ENCODE measurements around the gene CIAPIN1.
"Not testable (repeated sequence)": the region's sequence is repeated elsewhere in the genome, so short reads cannot be mapped to it uniquely, and the experiment has no call there.

Gene CIAPIN1

GRCh38 chr16:57412584-57412983, 34.6 kb downstream of the CIAPIN1 start:
- TF ChIP-seq POLR2A (IDR thresholded peaks at IDR 0.05; ENCODE audit: low read depth, low read length): no peak
- FAIRE-seq: no peak
- no peak for DNase-seq (ENCODE audit: insufficient read length, low spot score)

DNA sequence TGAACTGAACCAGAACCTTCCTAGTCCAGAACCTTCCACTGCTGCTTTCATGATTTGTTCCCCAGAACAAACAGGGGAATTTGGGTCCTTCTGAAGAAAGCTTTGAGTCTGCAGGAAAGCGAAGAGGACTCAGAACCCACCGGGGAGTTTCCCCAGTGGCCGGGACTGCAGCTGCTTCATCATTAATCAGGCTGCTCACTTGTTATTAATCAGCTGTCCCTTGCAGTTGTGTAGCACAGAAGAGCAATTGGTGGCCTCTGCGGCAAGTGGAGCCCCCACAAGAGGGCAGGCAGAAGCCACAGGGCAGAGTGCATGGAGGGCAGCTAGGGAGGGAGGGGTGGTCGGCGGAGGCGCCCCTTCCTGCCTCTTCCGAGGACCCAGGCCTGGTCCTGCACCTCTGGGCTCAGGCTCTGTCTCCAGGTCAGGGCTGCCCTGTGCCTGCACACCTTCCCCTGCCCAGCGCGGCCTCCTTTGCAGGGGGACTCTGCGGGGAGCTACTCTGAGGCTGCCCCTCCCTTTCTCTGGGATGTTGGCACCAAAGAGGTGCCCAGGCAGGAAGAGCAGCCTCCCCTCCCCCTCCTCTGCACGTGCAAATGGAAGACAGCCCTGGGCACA, 35.7 kb downstream of the CIAPIN1 start:
- TF ChIP-seq POLR2A (IDR thresholded peaks at IDR 0.05; ENCODE audit: low read depth, low read length): no peak
- DNase-seq (ENCODE audit: insufficient read length, low spot score): no peak
- FAIRE-seq: no peak

DNA sequence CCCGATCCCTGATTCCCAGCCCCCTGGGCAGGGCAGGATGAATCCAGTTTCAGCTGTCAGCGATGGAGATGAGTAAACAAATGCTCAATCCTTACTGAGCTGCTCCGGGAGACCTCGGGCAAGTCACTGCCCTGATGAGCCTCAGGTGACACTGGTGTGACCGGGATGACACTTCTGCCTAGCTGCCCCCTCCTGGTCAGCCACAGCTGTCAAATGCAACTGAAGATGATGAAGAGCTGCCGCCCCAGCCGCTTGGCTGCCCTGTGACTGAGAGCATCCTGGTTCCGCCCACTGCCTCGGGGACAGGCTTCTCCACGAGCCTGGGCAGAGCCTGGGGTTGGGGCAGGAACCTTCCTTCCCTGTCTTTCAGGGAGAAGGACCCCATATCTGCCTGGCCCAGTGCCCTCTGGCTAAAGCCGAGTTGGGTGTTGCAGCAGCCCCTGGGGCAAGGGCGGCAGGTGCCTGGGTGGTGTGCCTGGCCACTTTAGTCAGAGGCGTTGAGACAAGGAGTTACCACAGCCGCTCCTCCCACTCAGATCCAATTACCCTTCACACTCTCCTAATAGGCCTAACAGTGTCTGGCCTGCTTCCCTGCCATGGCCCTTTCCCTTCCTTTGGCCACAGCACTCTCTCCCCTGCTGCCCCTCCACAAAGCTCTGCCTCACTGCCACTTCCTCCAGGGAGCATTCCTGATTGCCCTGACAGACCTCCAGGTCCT, 37.2 kb downstream of the CIAPIN1 start:
- no peak for FAIRE-seq
- DNase-seq (ENCODE audit: insufficient read length, low spot score): no peak
- no peak for TF ChIP-seq POLR2A (IDR thresholded peaks at IDR 0.05; ENCODE audit: low read depth, low read length)

GRCh38 chr16:57409065-57409464, 38.1 kb downstream of the CIAPIN1 start:
- no peak for DNase-seq (ENCODE audit: insufficient read length, low spot score)
- no peak for FAIRE-seq
- TF ChIP-seq POLR2A (IDR thresholded peaks at IDR 0.05; ENCODE audit: low read depth, low read length): no peak

DNA sequence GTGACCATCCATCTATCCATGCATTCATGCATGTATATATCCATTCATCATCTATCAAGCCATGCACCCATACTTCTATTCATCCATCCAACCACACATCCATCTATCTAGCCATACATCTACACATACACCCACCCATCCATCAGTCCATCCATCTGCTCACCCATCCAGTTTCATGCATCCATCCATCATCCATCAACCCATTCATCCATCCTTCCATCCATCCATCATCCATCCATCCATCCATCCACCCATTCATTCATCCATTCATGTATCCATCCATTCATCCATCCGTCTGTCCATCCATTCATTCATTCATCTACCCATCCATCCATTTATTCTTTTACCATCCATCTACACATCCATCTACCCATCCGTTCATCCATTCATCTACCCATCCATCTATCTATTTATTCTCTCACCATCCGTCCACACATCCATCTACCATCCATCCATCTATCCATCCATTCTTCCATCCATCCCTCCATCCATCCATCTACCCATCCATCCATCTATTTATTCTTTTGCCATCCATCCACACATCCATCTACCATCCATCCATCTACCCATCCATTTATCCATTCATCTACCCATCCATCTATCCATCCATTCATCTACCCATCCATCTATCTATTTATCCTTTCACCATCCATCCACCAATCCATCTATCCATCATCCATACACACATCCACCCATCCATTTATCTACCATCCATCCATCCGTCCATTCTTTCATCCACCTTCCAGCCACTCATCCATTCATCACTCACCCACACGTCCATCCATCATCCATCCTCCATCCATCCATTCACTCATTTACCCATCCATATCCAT, 39.4 kb downstream of the CIAPIN1 start:
- TF ChIP-seq POLR2A (IDR thresholded peaks at IDR 0.05; ENCODE audit: low read depth, low read length): no peak
- DNase-seq (ENCODE audit: insufficient read length, low spot score): no peak
- no peak for FAIRE-seq

GRCh38 chr16:57406881-57407280, 40.3 kb downstream of the CIAPIN1 start:
- DNase-seq (ENCODE audit: insufficient read length, low spot score): no peak
- no peak for TF ChIP-seq POLR2A (IDR thresholded peaks at IDR 0.05; ENCODE audit: low read depth, low read length)
- no peak for FAIRE-seq

DNA sequence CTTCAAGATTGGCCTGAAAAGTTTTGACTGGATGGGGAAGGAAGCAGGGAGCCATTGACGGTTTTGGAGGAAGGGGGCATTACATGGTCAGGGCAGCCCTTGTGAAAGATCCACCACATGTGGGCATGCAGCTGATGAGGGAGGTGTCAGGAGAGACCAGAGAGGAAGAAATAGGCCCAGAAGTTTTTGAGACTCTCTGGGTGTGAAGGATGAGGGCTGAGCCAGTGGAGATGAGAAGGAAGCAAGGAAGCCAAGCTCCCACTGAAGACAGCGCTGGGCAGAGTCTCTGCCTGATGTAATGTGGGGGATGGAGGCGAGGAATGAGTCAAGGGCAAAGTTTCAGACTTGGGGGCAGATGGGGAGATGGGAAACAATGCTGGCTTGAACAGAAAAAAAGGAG, 42.1 kb downstream of the CIAPIN1 start:
- FAIRE-seq: no peak
- no peak for TF ChIP-seq POLR2A (IDR thresholded peaks at IDR 0.05; ENCODE audit: low read depth, low read length)
- no peak for DNase-seq (ENCODE audit: insufficient read length, low spot score)

GRCh38 chr16:57403965-57404817, 43.0 kb downstream of the CIAPIN1 start, which contains the start of gene CCL17:
Gene CCL17 (plus strand): TSS chr16:57404767. CDS start chr16:57413933, 9,166 bp downstream.
- FAIRE-seq (no peak), DNase-seq (ENCODE audit: insufficient read length, low spot score) (no peak)
- TF ChIP-seq POLR2A (IDR thresholded peaks at IDR 0.05; ENCODE audit: low read depth, low read length): no peak

- no peak for TF ChIP-seq POLR2A (IDR thresholded peaks at IDR 0.05; ENCODE audit: low read depth, low read length)
- DNase-seq (ENCODE audit: insufficient read length, low spot score) (no peak), FAIRE-seq (no peak)
Measured at GRCh38 chr16:57401943-57402640, 45.1 kb downstream of the CIAPIN1 start.

GRCh38 chr16:57397493-57397892, 49.7 kb downstream of the CIAPIN1 start:
- not testable (repeated sequence) for DNase-seq (ENCODE audit: insufficient read length, low spot score); FAIRE-seq

- DNase-seq (ENCODE audit: insufficient read length, low spot score) (no peak), FAIRE-seq (no peak)
- no peak for TF ChIP-seq POLR2A (IDR thresholded peaks at IDR 0.05; ENCODE audit: low read depth, low read length)
Measured at GRCh38 chr16:57396786-57397185, 50.4 kb downstream of the CIAPIN1 start.

DNA sequence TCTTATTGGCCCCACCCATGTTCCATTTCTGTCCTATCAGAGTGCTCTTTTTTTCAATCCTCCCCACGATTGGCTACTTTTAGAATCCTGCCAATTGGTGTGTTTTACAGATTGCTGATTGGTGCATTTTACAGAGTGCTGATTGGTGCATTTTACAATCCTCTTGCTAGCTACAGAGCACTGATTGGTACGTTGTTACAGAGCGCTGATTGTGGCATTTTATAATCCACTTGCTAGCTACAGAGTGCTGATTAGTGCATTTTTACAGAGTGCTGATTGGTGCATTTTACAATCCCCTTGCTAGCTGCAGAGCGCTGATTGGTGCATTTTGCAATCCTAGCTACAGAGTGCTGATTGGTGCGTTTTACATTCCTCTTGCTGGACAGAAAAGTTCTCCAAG, 52.2 kb downstream of the CIAPIN1 start:
- FAIRE-seq (no peak), DNase-seq (ENCODE audit: insufficient read length, low spot score) (no peak)
- no peak for TF ChIP-seq POLR2A (IDR thresholded peaks at IDR 0.05; ENCODE audit: low read depth, low read length)

- TF ChIP-seq POLR2A (IDR thresholded peaks at IDR 0.05; ENCODE audit: low read depth, low read length): no peak
- DNase-seq (ENCODE audit: insufficient read length, low spot score) (no peak), FAIRE-seq (no peak)
Measured at GRCh38 chr16:57394444-57394843, 52.7 kb downstream of the CIAPIN1 start.

Measured in H54 (cell line).